GM23248 (cell line): ENCODE data around the gene TMTC4.

Experiments
- EZH2 ChIP-seq: fragments of 200-600 bp; sonication (generic); IDR thresholded peaks from 2 replicates; pipeline ENCODE4 v1.6.1; 2018; ENCODE audit warnings: antibody characterized with exemption, mild to moderate bottlenecking; ENCODE audit not compliant: insufficient read depth, poor library complexity, severe bottlenecking
- EZH2phosphoT487 ChIP-seq: fragments of 200-600 bp; sonication (generic); IDR thresholded peaks from 2 replicates; pipeline ENCODE4 v1.6.1; 2018; ENCODE audit warnings: antibody characterized with exemption, moderate library complexity, mild to moderate bottlenecking, low read depth; ENCODE audit not compliant: insufficient read depth

- TF ChIP-seq EZH2phosphoT487, result no peak
- TF ChIP-seq EZH2, result no peak
Observed at GRCh38 chr13:100646871-100647270, 27.7 kb downstream of the TMTC4 start.
